Left ventricle myocardium inferior (tissue), 1 donor: ENCODE results near the gene SEBOX. TPM values are rescaled to one million over a fixed set of nuclear protein-coding genes. Genes with fewer than 3 reads are reported as not detected.

Experiments used
- DNase-seq: peaks from one replicate; pipeline ENCODE4 v3.0.0-alpha.2; 2020
- H3K27ac ChIP-seq: fragments of 200-600 bp; replicated peaks from 2 replicates; pipeline ENCODE4 v1.8.0; 2021
- H3K27me3 ChIP-seq: fragments of 200-600 bp; 2 replicates; pipeline ENCODE4 v1.8.0; 2021; ENCODE audit warnings: low read depth
- H3K36me3 ChIP-seq: fragments of 200-600 bp; 2 replicates; pipeline ENCODE4 v1.8.0; 2021
- H3K4me1 ChIP-seq: fragments of 200-600 bp; 2 replicates; pipeline ENCODE4 v1.8.0; 2021
- H3K4me3 ChIP-seq: fragments of 200-600 bp; 2 replicates; pipeline ENCODE4 v1.8.0; 2021; ENCODE audit warnings: mild to moderate bottlenecking, moderate library complexity
- H3K9me3 ChIP-seq: fragments of 200-600 bp; replicated peaks from 2 replicates; pipeline ENCODE4 v1.8.0; 2021
- CTCF ChIP-seq: fragments of 200-600 bp; IDR thresholded peaks from 2 replicates; pipeline ENCODE4 v1.8.0; 2021; ENCODE audit warnings: antibody characterized with exemption, mild to moderate bottlenecking, borderline replicate concordance
- intact Hi-C: fragments of 100-400 bp; cut with micrococcal nuclease; formaldehyde crosslinking; loops from one replicate; pipeline ENCODE4 v1.11.0; 2022
- total RNA-seq: library from RNA; stranded (reverse); fragmentation: NEBNext Ultra II Directional; extraction: Animal tissue kit (Norgen Biotek cat#: 25700); gene quantifications from one replicate; pipeline ENCODE4 v1.2.1, GENCODE V29; 2021
- donor health status: DM: no; HTN: yes; CAD: no; lungs with severe emphysema.

The SEBOX gene
- total RNA-seq, 1 donor from 2014 or later, result not detected

- DNase-seq, result no peak
- Histone ChIP-seq H3K9me3 (no peaks in the 10 kb centered on the region), H3K36me3 (peaks cover 10% of the 10 kb centered on the region), H3K27me3 (peaks cover 37% of the 10 kb centered on the region), H3K4me3 (peak overlapping the region; percentile 91), H3K27ac (peak overlapping the region; percentile 66), H3K4me1 (peaks cover 23% of the 10 kb centered on the region)
- intact Hi-C loops, result no loop called here
- TF ChIP-seq CTCF, result no peak
Observed at GRCh38 chr17:28406473-28406814, 41.4 kb upstream of the SEBOX start.

GRCh38 chr17:28405632-28406472 is 40.9 kb upstream of the SEBOX start, which contains the start of gene SLC46A1:
Gene SLC46A1 (minus strand): TSS chr17:28406212. CDS start chr17:28406114, 98 bp downstream.
- Histone ChIP-seq H3K27me3 (peaks cover 32% of the 10 kb centered on the region), H3K27ac (peak within 1 kb of the TSS; percentile 66), H3K36me3 (peaks cover 12% of the 10 kb centered on the region), H3K9me3 (no peaks in the 10 kb centered on the region), H3K4me1 (peaks cover 23% of the 10 kb centered on the region), H3K4me3 (peak within 1 kb of the TSS; percentile 91)
- intact Hi-C loops, result no loop called here
- TF ChIP-seq CTCF, result no peak
- peak; percentile 64 for DNase-seq

GRCh38 chr17:28404812-28405570 is 40.0 kb upstream of the SEBOX start:
- DNase-seq, result no peak
- Histone ChIP-seq H3K36me3 (peaks cover 12% of the 10 kb centered on the region), H3K4me1 (peaks cover 23% of the 10 kb centered on the region), H3K27me3 (peaks cover 25% of the 10 kb centered on the region), H3K27ac (peak overlapping the region; percentile 66), H3K9me3 (no peaks in the 10 kb centered on the region), H3K4me3 (peak overlapping the region; percentile 91)
- no peak for TF ChIP-seq CTCF
- intact Hi-C loops, result no loop called here

GRCh38 chr17:28404461-28404811 is 39.4 kb upstream of the SEBOX start:
- H3K36me3 ChIP-seq, result peaks cover 12% of the 10 kb centered on the region
- intact Hi-C loops, result no loop called here

More at GRCh38 chr17:28404461-28404811, 39.4 kb upstream of the SEBOX start:
- no peak overlapping the region for H3K27ac ChIP-seq
- no peaks in the 10 kb centered on the region for H3K9me3 ChIP-seq
- H3K4me3 ChIP-seq, result peak overlapping the region; percentile 91
- peaks cover 23% of the 10 kb centered on the region for H3K4me1 ChIP-seq
- H3K27me3 ChIP-seq, result peaks cover 25% of the 10 kb centered on the region
- TF ChIP-seq CTCF, result no peak
- no peak for DNase-seq
